GOT3 (cell line): Measurements from ENCODE around the gene CLIC3.

Experiments used
- DNase-seq: peaks from one replicate; lab custom pipeline; 2025; ENCODE audit warnings: mixed read lengths; lab: John Stamatoyannopoulos, UW

CLIC3 gene

GRCh38 chr9:136980669-136981478 is 15.5 kb downstream of the CLIC3 start:
- no peak for DNase-seq

- no peak for DNase-seq
These were observed 16.4 kb downstream of the CLIC3 start for GRCh38 chr9:136979769-136980587.

- DNase-seq, result no peak
These were observed 17.4 kb downstream of the CLIC3 start for GRCh38 chr9:136978865-136979544.

GRCh38 chr9:136978073-136978864 is 18.1 kb downstream of the CLIC3 start:
- DNase-seq, result no peak

GRCh38 chr9:136977649-136978072 is 18.7 kb downstream of the CLIC3 start:
- no peak for DNase-seq

GRCh38 chr9:136977223-136977622 is 19.1 kb downstream of the CLIC3 start, which contains the start of gene PTGDS:
PTGDS (plus strand) TSS chr9:136977504; CDS start chr9:136977579, 75 bp downstream.
- DNase-seq, result no peak

GRCh38 chr9:136975644-136976043 is 20.7 kb downstream of the CLIC3 start:
- DNase-seq, result no peak

- no peak for DNase-seq
These were observed 21.4 kb downstream of the CLIC3 start for GRCh38 chr9:136974817-136975535.

- no peak for DNase-seq
These were observed 22.4 kb downstream of the CLIC3 start for GRCh38 chr9:136973618-136974617.

- DNase-seq, result no peak
These were observed 23.6 kb downstream of the CLIC3 start for GRCh38 chr9:136972743-136973142.

GRCh38 chr9:136972335-136972734 is 24.0 kb downstream of the CLIC3 start:
- DNase-seq, result no peak

GRCh38 chr9:136971746-136972145 is 24.6 kb downstream of the CLIC3 start:
- no peak for DNase-seq

- no peak for DNase-seq
These were observed 26.0 kb downstream of the CLIC3 start for GRCh38 chr9:136970361-136970760.

- no peak for DNase-seq
These were observed 26.6 kb downstream of the CLIC3 start for GRCh38 chr9:136969774-136970173.

GRCh38 chr9:136969150-136969549 is 27.2 kb downstream of the CLIC3 start:
- DNase-seq, result no peak

- DNase-seq, result no peak
These were observed 27.8 kb downstream of the CLIC3 start for GRCh38 chr9:136968333-136969127.

GRCh38 chr9:136965771-136966484 is 30.4 kb downstream of the CLIC3 start:
- no peak for DNase-seq

GRCh38 chr9:136964833-136965422 is 31.4 kb downstream of the CLIC3 start:
- no peak for DNase-seq
